Measurements from ENCODE around the gene ZSCAN12. TPM values are rescaled to one million over a fixed set of nuclear protein-coding genes. Genes with fewer than 3 reads are reported as not detected.
A peak's percentile ranks its signal among the peaks of the same experiment; 100 is the strongest.

The ZSCAN12 gene
- total RNA-seq, 2 experiments from 2014 or later, result 8.4 to 10.5 TPM

GRCh38 chr6:28402197-28402596 lies 2.6 kb upstream of the ZSCAN12 start:
- Histone ChIP-seq H3K4me3 (ENCODE audit: low read depth, low read length, poor library complexity, severe bottlenecking) (no peak overlapping the region), H4K20me1 (ENCODE audit: insufficient read depth, low read length) (no peaks in the 10 kb centered on the region), H2AFZ (ENCODE audit: low read length) (no peak overlapping the region), H3K79me2 (ENCODE audit: insufficient read depth, low read depth, low read length) (peaks cover 20% of the 10 kb centered on the region), H3K9me2 (ENCODE audit: insufficient read depth, low read length) (no peaks in the 10 kb centered on the region), H3K4me1 (ENCODE audit: insufficient read depth, low read length, poor library complexity, severe bottlenecking) (peaks cover 15% of the 10 kb centered on the region), H3K36me3 (ENCODE audit: insufficient read depth, low read length) (peaks cover 10% of the 10 kb centered on the region; the same call in 1 of the 2 replicates), H3K27ac (ENCODE audit: low read depth, low read length, poor library complexity, severe bottlenecking) (no peak overlapping the region), H3K4me2 (ENCODE audit: low read length) (no peak overlapping the region), H3K9me3 (ENCODE audit: low read length) (peaks cover 7% of the 10 kb centered on the region; the same call in 1 of the 2 replicates)
- POLR2A ChIA-PET, result interaction anchor here (0.7 kb wide), 1 partner anchor 393 kb away, joined by 3 read pairs; no protein-coding TSS in a partner anchor
- intact Hi-C loops (cut with micrococcal nuclease; ENCODE audit: unreplicated experiment), result no loop called here
- no TSS peak for BruUV-seq (replicated peaks)
- no peak for DNase-seq (ENCODE audit: low spot score)
- CTCF ChIA-PET (ENCODE audit: unreplicated experiment), result no interaction called here
- TF ChIP-seq CTCF (conservative IDR thresholded peaks at IDR 0.05; ENCODE audit: low read length) (no peak), EZH2phosphoT487 (IDR thresholded peaks at IDR 0.05; ENCODE audit: borderline replicate concordance, low read depth, low read length) (no peak)

- intact Hi-C loops (cut with micrococcal nuclease; ENCODE audit: unreplicated experiment), result no loop called here
- peaks cover 30% of the 10 kb centered on the region for H3K79me2 ChIP-seq (ENCODE audit: insufficient read depth, low read depth, low read length)
- no TSS peak for BruUV-seq (replicated peaks)
- H3K4me1 ChIP-seq (ENCODE audit: insufficient read depth, low read length, poor library complexity, severe bottlenecking), result peaks cover 25% of the 10 kb centered on the region
- no peak for DNase-seq (ENCODE audit: low spot score)
- H3K4me2 ChIP-seq (ENCODE audit: low read length), result no peak overlapping the region
- H4K20me1 ChIP-seq (ENCODE audit: insufficient read depth, low read length), result no peaks in the 10 kb centered on the region
- POLR2A ChIA-PET, result no interaction called here
- no peak overlapping the region for H2AFZ ChIP-seq (ENCODE audit: low read length)
- TF ChIP-seq EZH2phosphoT487 (IDR thresholded peaks at IDR 0.05; ENCODE audit: borderline replicate concordance, low read depth, low read length) (no peak), CTCF (conservative IDR thresholded peaks at IDR 0.05; ENCODE audit: low read length) (no peak)
- H3K9me3 ChIP-seq (ENCODE audit: low read length), result peaks cover 7% of the 10 kb centered on the region; the same call in 1 of the 2 replicates
- H3K36me3 ChIP-seq (ENCODE audit: insufficient read depth, low read length), result peaks cover 20% of the 10 kb centered on the region
- no peak overlapping the region for H3K4me3 ChIP-seq (ENCODE audit: low read depth, low read length, poor library complexity, severe bottlenecking)
- H3K27ac ChIP-seq (ENCODE audit: low read depth, low read length, poor library complexity, severe bottlenecking), result no peak overlapping the region
- CTCF ChIA-PET (ENCODE audit: unreplicated experiment), result no interaction called here
- no peaks in the 10 kb centered on the region for H3K9me2 ChIP-seq (ENCODE audit: insufficient read depth, low read length)
Observed at GRCh38 chr6:28401172-28401571, 1.6 kb upstream of the ZSCAN12 start.

GRCh38 chr6:28400122-28400451 lies 540 bp upstream of the ZSCAN12 start:
- ChIA-PET POLR2A (no interaction called here), CTCF (ENCODE audit: unreplicated experiment) (no interaction called here)
- TSS peak; percentile 95 for BruUV-seq (replicated peaks)
- no peak for DNase-seq (ENCODE audit: low spot score)
- Histone ChIP-seq H3K4me3 (ENCODE audit: low read depth, low read length, poor library complexity, severe bottlenecking) (peak overlapping the region; percentile 88), H3K79me2 (ENCODE audit: insufficient read depth, low read depth, low read length) (peaks cover 41% of the 10 kb centered on the region), H3K4me2 (ENCODE audit: low read length) (peak overlapping the region; percentile 90), H3K9me3 (ENCODE audit: low read length) (peaks cover 7% of the 10 kb centered on the region; the same call in 1 of the 2 replicates), H2AFZ (ENCODE audit: low read length) (peak overlapping the region; percentile 99), H3K27ac (ENCODE audit: low read depth, low read length, poor library complexity, severe bottlenecking) (peak overlapping the region; percentile 80), H3K36me3 (ENCODE audit: insufficient read depth, low read length) (peaks cover 31% of the 10 kb centered on the region), H3K4me1 (ENCODE audit: insufficient read depth, low read length, poor library complexity, severe bottlenecking) (peaks cover 36% of the 10 kb centered on the region), H3K9me2 (ENCODE audit: insufficient read depth, low read length) (no peaks in the 10 kb centered on the region), H4K20me1 (ENCODE audit: insufficient read depth, low read length) (no peaks in the 10 kb centered on the region)
- intact Hi-C loops (cut with micrococcal nuclease; ENCODE audit: unreplicated experiment), result no loop called here
- TF ChIP-seq CTCF (conservative IDR thresholded peaks at IDR 0.05; ENCODE audit: low read length), result no peak
- no peak for TF ChIP-seq EZH2phosphoT487 (IDR thresholded peaks at IDR 0.05; ENCODE audit: borderline replicate concordance, low read depth, low read length)
